Ecto neural progenitor cell (in vitro differentiated cells): Measurements from ENCODE around the gene ZDHHC11.
"Not testable (repeated sequence)": the region's sequence is repeated elsewhere in the genome, so short reads cannot be mapped to it uniquely, and the experiment has no call there.

Experiments
- DNase-seq: peaks from one replicate; pipeline ENCODE4 v3.0.0-alpha.2; 2018; ENCODE audit warnings: low spot score

ZDHHC11 gene

GRCh38 chr5:775595-775960 is 75.2 kb downstream of the ZDHHC11 start:
- DNase-seq, result peak; percentile 44

DNA sequence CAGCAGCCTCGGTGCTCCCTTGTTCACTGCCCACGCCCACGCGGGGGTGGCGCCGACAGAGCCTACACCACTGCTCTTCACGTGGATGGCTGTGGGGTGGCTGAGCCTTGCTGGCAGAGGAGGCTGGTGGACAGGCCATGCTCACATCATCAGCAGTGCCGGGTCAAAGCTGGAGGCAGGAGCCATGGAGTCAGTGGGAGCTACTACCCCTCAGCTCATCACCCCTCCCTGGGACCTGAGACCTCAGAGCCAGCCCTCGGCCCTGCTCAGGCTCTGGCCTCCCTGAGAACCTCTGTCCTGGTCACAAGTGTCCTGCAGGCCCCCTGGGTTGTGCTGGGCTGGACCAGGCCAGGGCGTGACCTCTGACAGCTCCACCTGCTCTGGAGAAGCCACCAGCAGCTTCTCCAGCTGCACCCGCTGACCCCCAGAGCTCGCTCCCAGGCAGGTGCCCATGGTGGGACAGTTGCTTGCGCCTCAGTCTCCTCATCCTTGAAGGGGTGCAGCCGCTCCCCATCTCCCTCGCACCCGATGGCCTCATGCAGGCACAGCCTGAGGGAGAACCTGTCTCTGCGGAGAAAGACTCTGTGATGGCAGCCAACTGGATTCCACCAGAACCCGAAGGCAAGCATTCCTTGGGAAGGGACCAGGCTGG is 75.8 kb downstream of the ZDHHC11 start:
- DNase-seq, result peak; percentile 46

GRCh38 chr5:774304-774703 is 76.5 kb downstream of the ZDHHC11 start:
- DNase-seq, result peak; percentile 53

GRCh38 chr5:773517-774264 is 77.1 kb downstream of the ZDHHC11 start:
- DNase-seq, result peak; percentile 40

DNA sequence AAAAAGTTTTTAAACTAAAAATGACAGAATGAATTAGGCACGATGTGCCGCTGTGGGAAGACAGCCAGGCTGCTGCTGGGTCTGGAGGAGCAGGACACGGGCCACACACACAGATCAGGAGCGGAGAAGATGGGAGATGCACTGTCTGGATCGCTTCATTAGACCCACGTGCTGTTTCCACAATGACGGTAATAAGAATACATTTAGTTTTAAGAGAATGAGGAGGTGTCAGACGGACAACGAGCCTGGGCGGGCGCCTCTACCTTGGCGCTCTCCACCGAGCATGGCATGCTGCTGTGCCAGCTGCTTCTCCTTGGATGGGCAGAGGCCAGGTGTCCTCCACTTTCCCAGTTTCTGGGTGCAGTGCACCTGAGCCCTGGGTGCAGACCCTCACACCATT is 77.9 kb downstream of the ZDHHC11 start:
- peak; percentile 38 for DNase-seq

GRCh38 chr5:772547-772890 is 78.3 kb downstream of the ZDHHC11 start:
- not testable (repeated sequence) for DNase-seq

GRCh38 chr5:771841-772546 is 78.8 kb downstream of the ZDHHC11 start:
- DNase-seq, result not testable (repeated sequence)

DNA sequence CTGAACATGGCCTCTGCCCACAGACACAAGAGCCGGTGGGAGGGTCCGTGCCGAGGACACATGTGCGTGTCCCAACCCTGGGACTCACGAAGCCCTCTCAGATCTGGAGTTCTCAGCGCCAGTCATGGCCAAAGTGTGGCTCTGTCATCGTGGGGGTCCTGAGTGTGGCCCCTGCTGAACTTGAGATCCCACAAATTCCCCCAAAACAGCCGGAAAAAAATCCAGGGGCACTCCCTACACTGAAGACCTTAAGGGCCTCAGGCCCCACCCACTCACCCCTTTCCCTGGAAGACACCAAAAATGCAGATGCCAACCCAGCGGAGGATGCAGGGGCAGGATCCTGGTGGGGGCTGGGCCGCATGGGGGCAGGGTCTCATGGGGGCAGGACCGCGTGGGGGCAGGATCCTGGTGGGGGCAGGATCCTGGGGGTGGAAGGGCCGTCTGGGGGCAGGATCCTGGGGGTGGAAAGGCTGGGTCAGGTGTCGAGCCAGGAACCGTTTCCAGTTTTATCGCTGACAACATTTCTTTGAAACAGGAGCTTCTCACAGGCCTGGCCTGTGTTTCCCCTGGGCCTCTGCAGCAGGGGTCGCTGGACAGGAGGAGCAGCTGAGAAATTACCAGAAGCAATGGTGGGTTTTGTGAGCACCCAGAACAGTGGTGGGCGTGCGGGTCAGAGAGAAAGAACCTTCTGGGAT is 79.6 kb downstream of the ZDHHC11 start:
- peak; percentile 40 for DNase-seq

- peak; percentile 37 for DNase-seq
Observed at GRCh38 chr5:770585-770984, 80.2 kb downstream of the ZDHHC11 start.

- peak; percentile 44 for DNase-seq
Observed at GRCh38 chr5:769485-770145, 81.2 kb downstream of the ZDHHC11 start.

- DNase-seq, result peak; percentile 42
Observed at GRCh38 chr5:766666-767431, 83.9 kb downstream of the ZDHHC11 start.

GRCh38 chr5:765948-766631 is 84.7 kb downstream of the ZDHHC11 start:
- DNase-seq, result peak; percentile 40

GRCh38 chr5:763998-764781 is 86.6 kb downstream of the ZDHHC11 start:
- no peak for DNase-seq

DNA sequence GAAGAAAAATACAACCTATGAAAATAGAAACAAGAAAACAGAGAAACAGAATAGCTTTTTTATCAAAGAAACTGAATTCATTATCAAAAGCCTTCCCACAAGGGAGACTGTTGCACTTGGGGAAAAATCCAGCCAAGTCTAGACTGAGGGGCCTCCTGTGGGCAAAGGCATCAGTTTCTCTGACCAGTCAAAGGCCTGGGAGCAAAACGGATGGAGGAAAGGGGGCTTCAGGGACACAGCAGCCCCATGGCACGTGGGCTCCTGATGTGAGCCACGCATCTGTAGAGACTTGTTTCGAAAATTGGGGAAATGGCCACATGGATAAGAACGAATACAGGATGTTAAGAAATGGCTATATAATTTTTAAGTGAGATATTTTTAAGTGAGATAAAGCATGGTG is 87.4 kb downstream of the ZDHHC11 start:
- DNase-seq, result no peak

- DNase-seq, result not testable (repeated sequence)
Observed at GRCh38 chr5:762996-763395, 87.8 kb downstream of the ZDHHC11 start.

GRCh38 chr5:761854-762710 is 88.7 kb downstream of the ZDHHC11 start:
- DNase-seq, result peak; percentile 54

DNA sequence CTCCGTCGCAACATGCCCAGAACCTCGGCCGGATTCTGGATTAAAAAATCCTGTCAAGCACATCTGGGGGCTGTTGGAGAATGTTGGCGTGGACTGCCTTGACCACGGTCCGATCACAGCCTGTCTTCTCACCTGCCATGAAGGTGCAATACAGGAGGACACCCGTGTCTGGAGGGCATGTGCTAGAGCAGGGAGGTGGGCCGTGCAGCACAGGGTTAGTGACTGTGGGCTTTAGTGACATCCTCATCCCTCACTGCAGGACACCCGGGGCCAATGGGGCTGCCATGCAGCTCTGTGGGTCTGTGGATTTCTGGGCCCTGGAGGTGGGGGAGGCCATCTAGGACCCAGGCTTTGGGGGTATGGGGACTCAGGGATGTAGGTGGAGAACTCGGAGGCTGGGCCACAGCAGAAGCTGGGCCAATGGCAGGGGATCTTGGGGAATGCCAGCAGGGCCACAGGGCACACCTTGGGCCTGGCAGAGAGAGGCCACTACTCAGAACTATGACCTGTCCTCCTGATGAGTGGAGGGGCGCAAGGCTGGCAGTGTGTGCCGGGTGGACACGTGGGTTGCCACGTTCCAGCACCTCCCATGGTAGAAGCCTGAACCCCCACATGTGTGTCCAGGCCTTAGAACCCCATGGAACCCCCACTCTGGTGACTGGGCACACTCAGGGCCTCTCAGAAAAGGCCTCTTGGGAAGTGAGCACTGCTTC is 89.6 kb downstream of the ZDHHC11 start:
- peak; percentile 49 for DNase-seq
